ENCODE measurements around the gene F8. TPM values are rescaled to one million over a fixed set of nuclear protein-coding genes. Genes with fewer than 3 reads are reported as not detected.

The F8 gene
- total and polyA plus RNA-seq, 2 of the 4 experiments (the other 2 are of a cell fraction), result 1.4 to 1.5 TPM

DNA sequence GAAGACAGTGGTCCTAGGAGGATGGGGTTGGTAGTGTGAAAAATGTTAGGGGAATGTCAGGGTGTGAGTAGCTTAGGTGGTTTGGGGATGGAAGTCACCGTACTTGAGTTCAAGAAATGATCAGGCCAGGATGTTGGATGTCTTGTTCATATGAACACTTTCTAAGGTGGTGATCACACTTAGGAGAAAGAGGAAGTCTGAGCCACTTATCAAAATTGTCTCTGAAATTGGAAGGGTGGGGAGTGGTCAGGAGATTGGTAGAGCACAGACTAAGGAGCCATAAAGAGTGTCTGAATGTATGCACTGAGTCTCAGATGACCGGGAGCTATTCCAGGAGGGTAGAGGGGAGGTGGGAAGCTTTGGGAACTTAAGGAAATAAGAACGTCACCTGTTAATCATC, 31.1 kb upstream of the F8 start:
- POLR2A ChIA-PET (ENCODE audit: unreplicated experiment), result no interaction called here
- Histone ChIP-seq H3K4me1 (ENCODE audit: control insufficient read depth, insufficient read depth, low read length) (no peaks in the 10 kb centered on the region), H4K5ac (ENCODE audit: low read depth, low read length) (no peak overlapping the region), H2BK5ac (ENCODE audit: low read depth, low read length, poor library complexity, severe bottlenecking) (no peak overlapping the region), H3K4me3 (ENCODE audit: insufficient read depth, low read depth, low read length) (no peak overlapping the region), H3K79me1 (ENCODE audit: low read depth in 1 of 2, low read length in 2 of 2) (no peaks in the 10 kb centered on the region), H3K56ac (ENCODE audit: extremely low read depth, insufficient read depth, low read length) (no peak overlapping the region), H3K9me3 (ENCODE audit: control insufficient read depth, insufficient read depth, low read length) (no peaks in the 10 kb centered on the region), H2AK5ac (ENCODE audit: low read depth, low read length) (no peak overlapping the region), H2BK120ac (ENCODE audit: low read depth, low read length) (no peak overlapping the region), H3K27ac (ENCODE audit: insufficient read depth, low read length) (no peak overlapping the region), H3K4me2 (ENCODE audit: low read depth, low read length) (no peak overlapping the region), H3K9ac (ENCODE audit: low read depth, low read length) (no peak overlapping the region), H3K27me3 (ENCODE audit: control insufficient read depth, insufficient read depth, low read length) (no peaks in the 10 kb centered on the region), H2BK15ac (ENCODE audit: low read depth, low read length) (no peak overlapping the region), H3K36me3 (ENCODE audit: control insufficient read depth, insufficient read depth, low read length) (peaks cover 2% of the 10 kb centered on the region; the same call in 1 of the 2 replicates), H3K23ac (ENCODE audit: low read depth, low read length) (no peak overlapping the region), H3K4ac (ENCODE audit: low read depth, low read length) (no peak overlapping the region), H2AFZ (replicated peaks; ENCODE audit: low read length, poor library complexity) (no peak overlapping the region), H4K20me1 (ENCODE audit: insufficient read depth, low read length) (no peaks in the 10 kb centered on the region), H4K8ac (ENCODE audit: low read depth in 2 of 2, low read length in 2 of 2) (no peak overlapping the region), H3K18ac (ENCODE audit: low read depth, low read length) (no peak overlapping the region), H3K9me1 (ENCODE audit: insufficient read depth, low read length) (no peaks in the 10 kb centered on the region), H3K14ac (replicated peaks; ENCODE audit: low read depth, low read length) (no peak overlapping the region), H2AK9ac (replicated peaks; ENCODE audit: low read depth, low read length, poor library complexity) (no peak overlapping the region), H2BK20ac (ENCODE audit: low read depth, low read length) (no peak overlapping the region), H4K91ac (ENCODE audit: insufficient read depth, low read depth, low read length) (no peak overlapping the region)
- DNase-seq (no peak), ATAC-seq (ENCODE audit: low read depth) (no peak)
- WGBS, 2 experiments (ENCODE audit: extremely low coverage in 2 of 2, insufficient read length in 1 of 2), result 83% methylated on average over 2 of the region's 3 CpGs; no CpG with 5 or more reads in 1 of the 2 experiments
- BruUV-seq (replicated peaks), result no TSS peak
- in situ Hi-C loops (cut with MboI; ENCODE audit: low sequenced_read_pairs), result no loop called here
- CTCF ChIA-PET, result no interaction called here
- dilution Hi-C loops (cut with HindIII; ENCODE audit: low sequenced_read_pairs, unreplicated experiment), result no loop called here
- TF ChIP-seq NFE2L2 (IDR thresholded peaks at IDR 0.05; ENCODE audit: low read depth, low read length) (no peak), MAFK (IDR thresholded peaks at IDR 0.05; ENCODE audit: low read depth, low read length) (no peak), SMC3 (IDR thresholded peaks at IDR 0.05; ENCODE audit: low read depth, low read length) (no peak), CHD1 (IDR thresholded peaks at IDR 0.05; ENCODE audit: low read depth, low read length) (no peak), CEBPB (IDR thresholded peaks at IDR 0.05; ENCODE audit: low read depth, low read length) (no peak), RCOR1 (IDR thresholded peaks at IDR 0.05; ENCODE audit: insufficient replicate concordance, low read length) (no peak), FOS (IDR thresholded peaks at IDR 0.05; ENCODE audit: low read depth, low read length) (no peak), MXI1 (IDR thresholded peaks at IDR 0.05; ENCODE audit: borderline replicate concordance, low read depth, low read length) (no peak), RFX5 (IDR thresholded peaks at IDR 0.05; ENCODE audit: low read depth, low read length) (no peak), RAD21 (IDR thresholded peaks at IDR 0.05; ENCODE audit: low read length) (no peak), MAZ (IDR thresholded peaks at IDR 0.05; ENCODE audit: borderline replicate concordance, low read depth, low read length) (no peak), POLR2A (IDR thresholded peaks at IDR 0.05; ENCODE audit: low read depth, low read length) (no peak), BHLHE40 (IDR thresholded peaks at IDR 0.05; ENCODE audit: low read depth, low read length) (no peak)
- TF ChIP-seq, protein P1, sequence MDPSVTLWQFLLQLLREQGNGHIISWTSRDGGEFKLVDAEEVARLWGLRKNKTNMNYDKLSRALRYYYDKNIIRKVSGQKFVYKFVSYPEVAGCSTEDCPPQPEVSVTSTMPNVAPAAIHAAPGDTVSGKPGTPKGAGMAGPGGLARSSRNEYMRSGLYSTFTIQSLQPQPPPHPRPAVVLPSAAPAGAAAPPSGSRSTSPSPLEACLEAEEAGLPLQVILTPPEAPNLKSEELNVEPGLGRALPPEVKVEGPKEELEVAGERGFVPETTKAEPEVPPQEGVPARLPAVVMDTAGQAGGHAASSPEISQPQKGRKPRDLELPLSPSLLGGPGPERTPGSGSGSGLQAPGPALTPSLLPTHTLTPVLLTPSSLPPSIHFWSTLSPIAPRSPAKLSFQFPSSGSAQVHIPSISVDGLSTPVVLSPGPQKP (IDR thresholded peaks at IDR 0.05; ENCODE audit: borderline replicate concordance, low read depth, low read length), result no peak
- TF ChIP-seq, protein P2, sequence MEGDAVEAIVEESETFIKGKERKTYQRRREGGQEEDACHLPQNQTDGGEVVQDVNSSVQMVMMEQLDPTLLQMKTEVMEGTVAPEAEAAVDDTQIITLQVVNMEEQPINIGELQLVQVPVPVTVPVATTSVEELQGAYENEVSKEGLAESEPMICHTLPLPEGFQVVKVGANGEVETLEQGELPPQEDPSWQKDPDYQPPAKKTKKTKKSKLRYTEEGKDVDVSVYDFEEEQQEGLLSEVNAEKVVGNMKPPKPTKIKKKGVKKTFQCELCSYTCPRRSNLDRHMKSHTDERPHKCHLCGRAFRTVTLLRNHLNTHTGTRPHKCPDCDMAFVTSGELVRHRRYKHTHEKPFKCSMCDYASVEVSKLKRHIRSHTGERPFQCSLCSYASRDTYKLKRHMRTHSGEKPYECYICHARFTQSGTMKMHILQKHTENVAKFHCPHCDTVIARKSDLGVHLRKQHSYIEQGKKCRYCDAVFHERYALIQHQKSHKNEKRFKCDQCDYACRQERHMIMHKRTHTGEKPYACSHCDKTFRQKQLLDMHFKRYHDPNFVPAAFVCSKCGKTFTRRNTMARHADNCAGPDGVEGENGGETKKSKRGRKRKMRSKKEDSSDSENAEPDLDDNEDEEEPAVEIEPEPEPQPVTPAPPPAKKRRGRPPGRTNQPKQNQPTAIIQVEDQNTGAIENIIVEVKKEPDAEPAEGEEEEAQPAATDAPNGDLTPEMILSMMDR (conservative IDR thresholded peaks at IDR 0.05; ENCODE audit: low read depth, low read length), result no peak
- TF ChIP-seq, protein P3, sequence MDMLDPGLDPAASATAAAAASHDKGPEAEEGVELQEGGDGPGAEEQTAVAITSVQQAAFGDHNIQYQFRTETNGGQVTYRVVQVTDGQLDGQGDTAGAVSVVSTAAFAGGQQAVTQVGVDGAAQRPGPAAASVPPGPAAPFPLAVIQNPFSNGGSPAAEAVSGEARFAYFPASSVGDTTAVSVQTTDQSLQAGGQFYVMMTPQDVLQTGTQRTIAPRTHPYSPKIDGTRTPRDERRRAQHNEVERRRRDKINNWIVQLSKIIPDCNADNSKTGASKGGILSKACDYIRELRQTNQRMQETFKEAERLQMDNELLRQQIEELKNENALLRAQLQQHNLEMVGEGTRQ (IDR thresholded peaks at IDR 0.05; ENCODE audit: low read depth, low read length), result no peak
- intact Hi-C loops (cut with micrococcal nuclease), result no loop called here
